SK-N-MC (cell line): ENCODE measurements around the gene HNRNPDL.

Experiments used
- DNase-seq: peaks from one replicate; pipeline ENCODE4 v3.0.0-alpha.2; 2011; ENCODE audit warnings: low read depth, low spot score
- H3K27ac ChIP-seq: fragments of 200-600 bp; sonication (generic); 2 replicates; pipeline ENCODE4 v1.5.1; 2016; ENCODE audit warnings: mixed run types
- H3K36me3 ChIP-seq: fragments of 200-600 bp; sonication (generic); 2 replicates; pipeline ENCODE4 v1.6.1; 2017; ENCODE audit warnings: antibody characterized with exemption, low read length, mixed read lengths; ENCODE audit not compliant: insufficient read depth
- H3K4me3 ChIP-seq: fragments of 200-600 bp; sonication (generic); 2 replicates; pipeline ENCODE4 v1.5.1; 2016
- H3K9ac ChIP-seq: fragments of 200-600 bp; sonication (generic); 2 replicates; pipeline ENCODE4 v1.8.0; 2017; ENCODE audit warnings: mixed run types, mixed read lengths; ENCODE audit not compliant: insufficient read length
- H3K9me3 ChIP-seq: fragments of 200-600 bp; sonication (generic); 2 replicates; pipeline ENCODE4 v1.6.1; 2017; ENCODE audit warnings: low read depth, mild to moderate bottlenecking, antibody characterized with exemption, low read length, moderate library complexity, mixed read lengths
- EZH2 ChIP-seq: fragments of 200-600 bp; sonication (generic); IDR thresholded peaks from one replicate; pipeline ENCODE4 v1.6.1; 2017; ENCODE audit warnings: antibody characterized with exemption
- FOXP2 ChIP-seq: optimal IDR thresholded peaks from 2 replicates; pipeline ENCODE3; 2011; ENCODE audit warnings: mild to moderate bottlenecking, moderate library complexity; ENCODE audit not compliant: insufficient read depth; ENCODE audit errors: extremely low read length, control extremely low read depth
- POLR2AphosphoS5 ChIP-seq: IDR thresholded peaks from 2 replicates; pipeline ENCODE4 v1.6.1; 2012; ENCODE audit warnings: mild to moderate bottlenecking, low read depth, low read length, borderline replicate concordance

The HNRNPDL gene

DNA sequence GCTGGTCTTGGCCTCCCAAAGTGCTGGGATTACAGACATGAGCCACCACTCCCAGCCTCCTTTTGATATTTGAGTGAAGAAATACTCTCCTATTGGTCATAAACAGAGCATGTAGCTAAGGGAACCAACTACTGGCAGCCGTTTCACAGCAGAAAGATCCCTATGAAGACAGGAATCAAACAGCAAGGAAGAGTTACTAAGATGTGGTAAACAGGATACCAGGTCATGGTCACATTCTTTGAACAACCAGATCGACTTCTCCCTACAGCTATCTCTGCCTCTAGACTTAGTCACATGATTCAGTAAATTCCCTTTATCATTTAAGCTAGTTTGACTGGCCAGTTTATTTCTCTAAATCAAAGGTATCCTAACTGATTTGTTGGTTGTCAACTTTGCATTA, 47.5 kb downstream of the HNRNPDL start:
- no peak overlapping the region for H3K9ac ChIP-seq
- peaks cover 6% of the 10 kb centered on the region; the same call in 1 of the 2 replicates for H3K9me3 ChIP-seq
- peaks cover 2% of the 10 kb centered on the region; the same call in 1 of the 2 replicates for H3K36me3 ChIP-seq
- H3K27ac ChIP-seq = no peak overlapping the region
- H3K4me3 ChIP-seq = no peak overlapping the region
- TF ChIP-seq EZH2 (no peak), POLR2AphosphoS5 (no peak), FOXP2 (no peak)
- no peak for DNase-seq

DNA sequence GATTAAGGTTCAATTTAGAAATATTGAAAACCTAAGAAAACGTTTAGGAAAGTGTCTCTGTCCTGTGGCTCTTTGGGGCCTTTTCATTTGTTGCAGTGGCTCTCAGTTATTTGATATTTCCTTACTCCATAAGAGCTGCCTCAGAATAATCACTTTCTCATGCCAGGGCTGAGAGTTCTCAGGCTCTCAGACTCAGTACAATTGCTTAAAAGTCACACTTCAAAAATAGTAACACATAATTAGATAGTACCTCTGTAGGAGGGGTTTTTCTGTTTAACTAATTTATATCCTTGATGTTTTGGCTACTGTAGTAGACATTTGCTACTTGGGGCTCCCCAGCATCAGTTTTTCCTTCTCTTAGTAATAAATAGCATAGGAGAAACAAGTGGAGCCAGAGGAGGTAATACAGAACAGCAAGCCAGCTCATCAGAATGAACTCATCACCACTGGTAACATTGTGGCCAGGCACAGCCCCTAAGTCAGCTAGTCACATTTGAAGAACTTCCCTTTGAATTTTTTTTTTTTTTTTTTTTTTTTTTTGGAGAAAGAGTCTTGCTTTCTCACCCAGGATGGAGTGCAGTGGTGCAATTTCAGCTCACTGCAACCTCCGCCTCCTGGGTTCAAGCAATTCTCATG, 48.5 kb downstream of the HNRNPDL start:
- no peak overlapping the region for H3K9ac ChIP-seq
- H3K36me3 ChIP-seq = peaks cover 4% of the 10 kb centered on the region; the same call in 1 of the 2 replicates
- no peak for DNase-seq
- H3K4me3 ChIP-seq = no peak overlapping the region
- peaks cover 6% of the 10 kb centered on the region; the same call in 1 of the 2 replicates for H3K9me3 ChIP-seq
- H3K27ac ChIP-seq = no peak overlapping the region
- TF ChIP-seq FOXP2 (no peak), EZH2 (no peak), POLR2AphosphoS5 (no peak)

DNA sequence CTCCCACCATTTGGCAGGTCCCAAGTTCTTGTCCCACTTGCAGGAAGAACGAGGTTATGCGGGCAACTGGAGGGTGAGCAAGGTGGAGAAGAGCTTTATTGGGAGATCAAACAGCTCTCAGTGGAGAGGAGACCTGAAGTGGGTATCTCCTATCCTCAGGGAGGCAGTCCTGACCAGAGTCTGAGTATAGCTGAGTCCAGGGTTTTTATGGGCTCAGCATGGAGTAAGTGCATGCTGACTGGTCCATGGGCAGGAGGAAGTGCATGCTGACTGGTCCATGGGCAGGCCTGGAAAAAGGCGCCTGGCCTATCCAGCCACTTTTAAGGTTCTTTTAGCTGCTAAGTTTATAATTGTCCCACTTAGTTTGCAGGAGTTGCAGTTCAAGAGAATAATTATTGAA, 49.0 kb downstream of the HNRNPDL start:
- no peak for DNase-seq
- Histone ChIP-seq H3K27ac (no peak overlapping the region), H3K9ac (no peak overlapping the region), H3K9me3 (peaks cover 4% of the 10 kb centered on the region; the same call in 1 of the 2 replicates), H3K4me3 (no peak overlapping the region), H3K36me3 (peaks cover 8% of the 10 kb centered on the region; the same call in 1 of the 2 replicates)
- TF ChIP-seq FOXP2 (no peak), POLR2AphosphoS5 (no peak), EZH2 (no peak)

DNA sequence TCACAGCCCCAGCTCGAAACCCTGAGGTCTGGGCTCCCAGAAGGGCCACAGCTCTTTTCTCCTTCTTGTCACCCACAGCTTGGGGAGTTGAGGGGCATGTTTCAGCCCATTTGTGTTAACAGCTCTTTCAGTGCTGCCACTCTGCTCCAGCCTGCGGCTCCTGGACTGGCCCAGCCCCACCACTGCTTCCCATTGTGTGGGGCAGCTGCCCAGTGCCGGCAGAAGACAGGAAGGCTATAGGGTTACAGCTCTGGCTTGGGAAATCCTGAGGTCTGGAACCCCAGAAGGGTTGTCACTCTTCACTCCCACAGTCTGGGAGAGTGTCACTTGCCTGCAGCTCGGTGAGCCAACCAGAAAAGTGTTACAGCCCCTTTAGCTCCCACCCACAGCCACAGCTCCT, 49.4 kb downstream of the HNRNPDL start:
- Histone ChIP-seq H3K9ac (no peak overlapping the region), H3K4me3 (no peak overlapping the region), H3K27ac (no peak overlapping the region), H3K9me3 (peaks cover 4% of the 10 kb centered on the region; the same call in 1 of the 2 replicates), H3K36me3 (peaks cover 12% of the 10 kb centered on the region; the same call in 1 of the 2 replicates)
- no peak for DNase-seq
- no peak for TF ChIP-seq FOXP2
- no peak for TF ChIP-seq POLR2AphosphoS5

DNA sequence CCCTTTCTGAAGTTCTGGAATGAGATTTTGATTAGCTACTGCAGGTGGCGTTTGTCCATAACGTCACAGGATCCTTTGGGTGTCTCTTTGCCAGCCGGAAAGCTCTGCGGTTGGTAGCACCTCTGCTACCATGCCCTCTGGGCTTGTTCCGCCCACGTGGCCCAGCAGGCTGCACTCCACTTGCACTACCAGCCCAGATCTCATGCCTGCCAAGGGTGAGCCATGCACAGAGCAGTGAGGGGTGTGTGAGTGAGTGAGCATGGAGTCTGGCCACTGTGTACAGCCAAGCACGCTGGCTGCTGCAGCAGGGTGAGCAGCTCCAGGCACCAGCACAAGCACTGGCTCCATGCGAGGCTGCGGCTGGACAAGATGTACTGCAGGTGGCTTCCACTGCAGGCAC, 49.9 kb downstream of the HNRNPDL start:
- no peak; the same call in 1 of the 2 replicates for TF ChIP-seq POLR2AphosphoS5
- TF ChIP-seq EZH2 = no peak
- TF ChIP-seq FOXP2 = no peak

DNA sequence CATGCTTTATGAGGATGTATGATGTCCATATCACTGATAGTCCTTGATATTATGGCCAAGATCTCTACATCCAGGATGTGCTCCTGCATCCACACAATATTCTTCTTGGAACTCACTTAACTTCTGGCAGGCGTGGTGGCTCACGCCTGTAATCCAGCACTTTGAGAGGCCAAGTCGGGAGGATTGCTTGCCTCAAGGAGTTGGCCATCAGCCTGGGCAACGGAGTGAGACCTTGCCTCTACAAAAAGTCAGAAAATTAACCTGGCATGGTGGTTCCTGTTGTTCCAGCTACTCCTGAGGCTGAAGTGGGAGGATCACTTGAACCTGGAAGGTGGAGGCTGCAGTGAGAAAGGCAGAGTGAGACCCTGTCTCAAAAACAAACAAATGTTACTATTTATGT, 54.2 kb downstream of the HNRNPDL start:
- no peaks in the 10 kb centered on the region for H3K9me3 ChIP-seq
- H3K4me3 ChIP-seq = peak overlapping the region; percentile 88
- H3K36me3 ChIP-seq = peaks cover 32% of the 10 kb centered on the region
- no peak for TF ChIP-seq EZH2
- TF ChIP-seq FOXP2 = no peak
- TF ChIP-seq POLR2AphosphoS5 = no peak
- H3K9ac ChIP-seq = peak overlapping the region; percentile 84
- H3K27ac ChIP-seq = no peak overlapping the region
- no peak for DNase-seq

More for the DNA sequence above, 49.9 kb downstream of the HNRNPDL start:
- peaks cover 13% of the 10 kb centered on the region; the same call in 1 of the 2 replicates for H3K36me3 ChIP-seq
- peak; percentile 18 for DNase-seq
- peaks cover 2% of the 10 kb centered on the region; the same call in 1 of the 2 replicates for H3K9me3 ChIP-seq
- H3K4me3 ChIP-seq = peak overlapping the region; percentile 5; the same call in 1 of the 2 replicates
- H3K27ac ChIP-seq = 0 out of 2 replicates have a peak overlapping the region, but pooled peaks have one; percentile 10
- H3K9ac ChIP-seq = no peak overlapping the region

DNA sequence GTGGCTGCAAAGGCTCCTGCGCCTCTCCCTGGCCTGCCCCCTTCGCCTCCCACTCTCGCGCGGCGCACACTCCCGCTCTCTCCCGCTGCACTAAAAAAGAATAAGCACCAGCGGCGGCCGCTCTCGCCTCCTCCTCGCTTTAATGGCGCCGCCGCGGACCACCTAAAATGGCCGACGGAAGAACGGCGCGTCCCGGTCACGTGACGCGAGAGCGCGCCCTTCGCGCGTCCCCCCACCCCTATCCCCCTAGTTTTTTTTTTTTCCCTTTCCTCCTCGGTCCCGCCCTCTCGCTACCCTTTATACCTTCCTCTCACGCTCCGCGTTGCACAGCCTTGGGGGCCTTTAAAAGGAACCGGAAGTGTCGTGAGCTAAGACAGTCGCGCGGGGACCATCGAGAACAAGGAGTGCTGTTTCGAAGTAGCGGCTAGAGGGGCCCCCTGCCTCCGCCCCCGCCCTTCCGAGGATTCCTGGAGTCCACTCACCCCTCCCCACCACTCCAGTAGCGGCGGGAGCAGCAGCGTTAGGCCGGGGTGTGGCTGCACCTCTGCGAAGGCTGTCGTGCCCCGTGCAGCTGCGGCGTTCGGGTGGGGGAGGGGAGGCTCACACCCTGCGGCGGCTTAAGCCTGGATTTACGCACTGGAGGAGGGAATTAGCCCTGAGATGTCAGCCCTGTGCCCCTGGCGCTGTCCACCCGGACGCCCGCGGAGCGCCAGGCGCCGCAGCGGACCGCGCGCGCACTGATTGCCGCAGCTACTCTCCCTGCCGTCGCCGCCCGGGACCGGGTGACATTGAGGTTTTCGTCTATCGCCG, 56.2 kb downstream of the HNRNPDL start, which contains the start of gene HNRNPD:
HNRNPD (minus strand) TSS at position 176 of the 810 bp plus-strand sequence. CDS start 313 bp downstream, outside the sequence.
- Histone ChIP-seq H3K9ac (peak within 1 kb of the TSS; percentile 99), H3K4me3 (peak within 1 kb of the TSS; percentile 88), H3K9me3 (no peaks in the 10 kb centered on the region), H3K27ac (peak within 1 kb of the TSS; percentile 99), H3K36me3 (peaks cover 53% of the 10 kb centered on the region)
- TF ChIP-seq FOXP2 (peak; percentile 27), POLR2AphosphoS5 (peak; percentile 93), EZH2 (no peak)
- DNase-seq = peak; percentile 99

DNA sequence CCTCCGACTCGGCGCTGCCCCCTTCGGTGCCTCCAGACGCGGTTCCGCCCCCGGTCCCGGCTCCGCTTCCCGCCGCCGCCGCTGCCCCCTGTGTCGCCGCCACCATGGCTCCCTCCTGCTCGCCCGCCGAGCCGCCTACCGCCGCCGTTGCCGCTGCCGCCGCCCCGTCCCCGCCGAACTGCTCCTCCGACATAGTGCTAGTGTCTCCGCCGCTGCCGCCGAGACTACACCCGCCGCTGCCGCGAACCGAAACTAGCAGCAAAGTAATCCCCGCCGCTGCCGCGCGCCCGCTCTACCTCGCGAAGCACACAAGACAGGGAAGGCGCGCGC, 56.8 kb downstream of the HNRNPDL start:
- TF ChIP-seq EZH2 (no peak), FOXP2 (no peak), POLR2AphosphoS5 (no peak)
- H3K9me3 ChIP-seq = no peaks in the 10 kb centered on the region
- peak overlapping the region; percentile 99 for H3K9ac ChIP-seq
- H3K4me3 ChIP-seq = peak overlapping the region; percentile 88
- H3K36me3 ChIP-seq = peaks cover 59% of the 10 kb centered on the region
- peak overlapping the region; percentile 99 for H3K27ac ChIP-seq
- DNase-seq = no peak
